Ovary (tissue), 3 donors: ENCODE measurements around the gene FHOD1.

Experiments used
- EP300 ChIP-seq: sonication (generic); formaldehyde crosslinking; IDR thresholded peaks from one replicate; pipeline ENCODE4 v1.6.1; 2017; ENCODE audit warnings: antibody characterized with exemption
- POLR2A ChIP-seq: fragments of 450-650 bp; IDR thresholded peaks from one replicate; pipeline ENCODE4 v1.6.1; 2017; ENCODE audit warnings: antibody characterized with exemption, mild to moderate bottlenecking, moderate library complexity
- TF ChIP-seq, protein P1 (sequence below), 3 donors: fragments of 450-650 bp in 2 of 3; fragments of 200-600 bp in 1 of 3; IDR thresholded peaks; one replicate each; pipeline versions ENCODE4 v1.5.1 to v1.8.0; 2016 to 2022; ENCODE audit warnings: antibody characterized with exemption in 3 of 3, mild to moderate bottlenecking in 1 of 3
- donor health status: DM: no; HTN: no; CAD: no.

- TF ChIP-seq POLR2A (no peak), EP300 (no peak)
- TF ChIP-seq, protein P1, sequence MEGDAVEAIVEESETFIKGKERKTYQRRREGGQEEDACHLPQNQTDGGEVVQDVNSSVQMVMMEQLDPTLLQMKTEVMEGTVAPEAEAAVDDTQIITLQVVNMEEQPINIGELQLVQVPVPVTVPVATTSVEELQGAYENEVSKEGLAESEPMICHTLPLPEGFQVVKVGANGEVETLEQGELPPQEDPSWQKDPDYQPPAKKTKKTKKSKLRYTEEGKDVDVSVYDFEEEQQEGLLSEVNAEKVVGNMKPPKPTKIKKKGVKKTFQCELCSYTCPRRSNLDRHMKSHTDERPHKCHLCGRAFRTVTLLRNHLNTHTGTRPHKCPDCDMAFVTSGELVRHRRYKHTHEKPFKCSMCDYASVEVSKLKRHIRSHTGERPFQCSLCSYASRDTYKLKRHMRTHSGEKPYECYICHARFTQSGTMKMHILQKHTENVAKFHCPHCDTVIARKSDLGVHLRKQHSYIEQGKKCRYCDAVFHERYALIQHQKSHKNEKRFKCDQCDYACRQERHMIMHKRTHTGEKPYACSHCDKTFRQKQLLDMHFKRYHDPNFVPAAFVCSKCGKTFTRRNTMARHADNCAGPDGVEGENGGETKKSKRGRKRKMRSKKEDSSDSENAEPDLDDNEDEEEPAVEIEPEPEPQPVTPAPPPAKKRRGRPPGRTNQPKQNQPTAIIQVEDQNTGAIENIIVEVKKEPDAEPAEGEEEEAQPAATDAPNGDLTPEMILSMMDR (IDR thresholded peaks at IDR 0.05): no peak
Measured at GRCh38 chr16:67212766-67213165, 34.5 kb downstream of the FHOD1 start.
